ENCODE data around the gene SPATA9. TPM values are rescaled to one million over a fixed set of nuclear protein-coding genes. Genes with fewer than 3 reads are reported as not detected.
"Not testable (repeated sequence)": the region's sequence is repeated elsewhere in the genome, so short reads cannot be mapped to it uniquely, and the experiment has no call there.

Gene SPATA9
- total RNA-seq, 2 donors from 2014 or later = 0.29 to 0.51 TPM

GRCh38 chr5:95654196-95654595 lies 28.6 kb downstream of the SPATA9 start:
- DNase-seq (ENCODE audit: low spot score) = no peak
- intact Hi-C loops (cut with DNase I) = loop anchor here in 1 of 2 donors (10.0 kb wide), 1 partner anchor 191 kb away; no protein-coding TSS in a partner anchor

- intact Hi-C loops (cut with DNase I) = loop anchor here in 1 of 2 donors (10.0 kb wide), 1 partner anchor 192 kb away; no protein-coding TSS in a partner anchor
- DNase-seq (ENCODE audit: low spot score) = no peak
These were observed 29.9 kb downstream of the SPATA9 start for GRCh38 chr5:95652849-95653248.

- intact Hi-C loops (cut with DNase I) = loop anchor here (10.0 kb wide), 1 partner anchor 195 kb away; no protein-coding TSS in a partner anchor
- no peak for DNase-seq (ENCODE audit: low spot score)
These were observed 32.8 kb downstream of the SPATA9 start for GRCh38 chr5:95649842-95650620.

GRCh38 chr5:95649274-95649673 lies 33.5 kb downstream of the SPATA9 start:
- intact Hi-C loops (cut with DNase I) = loop anchor here in 1 of 2 donors (10.0 kb wide), 1 partner anchor 196 kb away; no protein-coding TSS in a partner anchor

GRCh38 chr5:95647886-95648860 lies 34.6 kb downstream of the SPATA9 start:
- DNase-seq (ENCODE audit: low spot score) = no peak
- intact Hi-C loops (cut with DNase I) = loop anchor here in 1 of 2 donors (10.0 kb wide), 1 partner anchor 197 kb away; no protein-coding TSS in a partner anchor

More at GRCh38 chr5:95649274-95649673, 33.5 kb downstream of the SPATA9 start:
- no peak for DNase-seq (ENCODE audit: low spot score)

GRCh38 chr5:95646569-95647431 lies 36.0 kb downstream of the SPATA9 start, which contains the start of gene RFESD:
TSS of gene RFESD (plus strand) at chr5:95646777. CDS start at chr5:95652272, 5,495 bp downstream.
- intact Hi-C loops (cut with DNase I) = loop anchor here in 1 of 2 donors (10.0 kb wide), 1 partner anchor 198 kb away; no protein-coding TSS in a partner anchor
- peak; percentile 100 for DNase-seq (ENCODE audit: low spot score)

GRCh38 chr5:95646226-95646568 lies 36.6 kb downstream of the SPATA9 start:
- not testable (repeated sequence) for DNase-seq (ENCODE audit: low spot score)
- intact Hi-C loops (cut with DNase I) = loop anchor here in 1 of 2 donors (10.0 kb wide), 1 partner anchor 199 kb away; no protein-coding TSS in a partner anchor

- intact Hi-C loops (cut with DNase I) = loop anchor here in 1 of 2 donors (10.0 kb wide), 1 partner anchor 200 kb away; no protein-coding TSS in a partner anchor
- DNase-seq (ENCODE audit: low spot score) = no peak
These were observed 38.3 kb downstream of the SPATA9 start for GRCh38 chr5:95644351-95645042.

GRCh38 chr5:95643152-95643551 lies 39.6 kb downstream of the SPATA9 start:
- no peak for DNase-seq (ENCODE audit: low spot score)
- intact Hi-C loops (cut with DNase I) = loop anchor here in 1 of 2 donors (10.0 kb wide), 1 partner anchor 202 kb away; no protein-coding TSS in a partner anchor

GRCh38 chr5:95641741-95642220 lies 41.0 kb downstream of the SPATA9 start:
- intact Hi-C loops (cut with DNase I) = loop anchor here in 1 of 2 donors (10.0 kb wide), 1 partner anchor 203 kb away; no protein-coding TSS in a partner anchor

GRCh38 chr5:95638632-95639031 lies 44.2 kb downstream of the SPATA9 start:
- no peak for DNase-seq (ENCODE audit: low spot score)
- intact Hi-C loops (cut with DNase I) = no loop called here

More at GRCh38 chr5:95641741-95642220, 41.0 kb downstream of the SPATA9 start:
- DNase-seq (ENCODE audit: low spot score) = no peak

GRCh38 chr5:95634081-95634480 lies 48.7 kb downstream of the SPATA9 start:
- intact Hi-C loops (cut with DNase I) = no loop called here

GRCh38 chr5:95633671-95634070 lies 49.1 kb downstream of the SPATA9 start:
- intact Hi-C loops (cut with DNase I) = no loop called here
- DNase-seq (ENCODE audit: low spot score) = no peak

More at GRCh38 chr5:95634081-95634480, 48.7 kb downstream of the SPATA9 start:
- no peak for DNase-seq (ENCODE audit: low spot score)

- DNase-seq (ENCODE audit: low spot score); intact Hi-C loops (cut with DNase I): not testable (repeated sequence)
These were observed 49.8 kb downstream of the SPATA9 start for GRCh38 chr5:95632942-95633341.

- intact Hi-C loops (cut with DNase I) = no loop called here
- DNase-seq (ENCODE audit: low spot score) = no peak
These were observed 50.7 kb downstream of the SPATA9 start for GRCh38 chr5:95631991-95632675.

GRCh38 chr5:95631255-95631958 lies 51.4 kb downstream of the SPATA9 start:
- intact Hi-C loops (cut with DNase I) = no loop called here
- no peak for DNase-seq (ENCODE audit: low spot score)

Data from posterior vena cava (tissue), 2 donors.